Limb (tissue), 2 donors: ENCODE data around the gene NOTO.
A peak's percentile ranks its signal among the peaks of the same experiment; 100 is the strongest.
"Not testable (repeated sequence)": the region's sequence is repeated elsewhere in the genome, so short reads cannot be mapped to it uniquely, and the experiment has no call there.

Experiments used
- DNase-seq, 2 donors: peaks; one replicate each; pipeline ENCODE4 v3.0.0-alpha.2; 2016; ENCODE audit errors: extremely low spot score in 2 of 2

NOTO gene

DNA sequence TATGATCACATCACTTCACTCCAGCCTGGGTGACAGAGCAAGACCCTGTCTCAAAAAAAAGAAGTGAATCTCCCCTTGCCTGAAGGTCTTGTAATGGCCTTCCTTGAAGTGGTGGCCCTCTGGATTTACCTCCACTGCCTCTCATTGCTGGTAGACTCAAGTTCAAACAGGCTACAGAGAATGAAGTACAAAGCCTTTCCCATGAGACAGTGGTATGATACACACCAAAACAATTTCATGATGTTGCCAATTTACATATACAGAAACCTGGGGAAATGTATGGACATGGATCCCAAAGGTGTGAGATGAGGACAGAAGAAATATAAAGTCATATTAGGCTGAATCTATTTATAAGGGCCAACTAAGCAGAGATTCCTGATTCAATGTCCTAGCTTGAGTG lies 4.8 kb upstream of the NOTO start:
- DNase-seq: no peak

DNA sequence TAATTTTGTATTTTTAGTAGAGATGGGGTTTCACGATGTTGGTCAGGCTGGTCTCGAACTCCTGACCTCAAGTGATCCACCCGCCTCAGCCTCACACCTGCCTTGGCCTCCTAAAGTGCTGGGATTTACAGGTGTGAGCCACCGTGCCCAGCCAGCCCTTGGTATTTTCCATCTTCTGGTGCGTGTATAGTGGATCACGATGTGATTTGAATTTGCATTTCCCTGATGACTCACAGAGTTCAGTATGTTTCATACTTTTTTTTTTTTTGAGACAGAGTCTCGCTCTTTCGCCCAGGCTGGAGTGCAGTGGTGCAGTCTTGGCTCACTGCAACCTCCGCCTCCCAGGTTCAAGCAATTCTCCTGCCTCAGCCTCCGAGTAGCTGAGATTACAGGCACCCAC lies 2.1 kb upstream of the NOTO start:
- not testable (repeated sequence) for DNase-seq

DNA sequence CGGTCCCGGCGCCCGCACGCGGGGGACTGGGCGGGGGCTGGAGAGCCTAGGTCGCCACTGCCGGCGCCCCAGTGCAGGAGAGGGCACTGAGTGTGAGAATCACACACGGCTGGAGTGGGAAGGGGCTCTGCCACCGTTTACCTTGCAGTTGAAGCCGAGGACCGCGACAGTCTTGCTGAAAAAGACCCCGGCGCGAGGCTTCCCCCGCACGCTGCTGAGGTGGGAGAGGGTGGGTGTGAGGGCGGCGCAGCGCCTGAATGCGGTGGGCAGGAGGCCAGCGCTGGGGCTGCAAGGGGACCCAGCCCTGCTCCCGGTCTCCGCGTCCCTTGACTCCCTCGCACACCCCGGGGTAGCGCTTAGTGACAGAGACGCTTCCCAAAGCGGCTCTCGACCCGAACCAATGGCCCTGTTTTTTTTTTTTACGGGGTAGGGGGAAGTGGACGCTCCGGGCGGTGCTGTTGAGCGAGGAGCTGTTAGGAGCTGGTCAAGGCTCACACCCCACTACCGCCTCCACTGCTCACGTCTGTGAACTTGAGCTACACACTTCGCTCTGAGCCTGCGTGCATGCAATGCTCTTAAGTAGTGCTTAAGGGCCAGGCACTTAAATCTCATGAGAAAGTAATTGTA lies 794 bp downstream of the NOTO start:
- peak in 1 of 2 donors; percentile 33 for DNase-seq

DNA sequence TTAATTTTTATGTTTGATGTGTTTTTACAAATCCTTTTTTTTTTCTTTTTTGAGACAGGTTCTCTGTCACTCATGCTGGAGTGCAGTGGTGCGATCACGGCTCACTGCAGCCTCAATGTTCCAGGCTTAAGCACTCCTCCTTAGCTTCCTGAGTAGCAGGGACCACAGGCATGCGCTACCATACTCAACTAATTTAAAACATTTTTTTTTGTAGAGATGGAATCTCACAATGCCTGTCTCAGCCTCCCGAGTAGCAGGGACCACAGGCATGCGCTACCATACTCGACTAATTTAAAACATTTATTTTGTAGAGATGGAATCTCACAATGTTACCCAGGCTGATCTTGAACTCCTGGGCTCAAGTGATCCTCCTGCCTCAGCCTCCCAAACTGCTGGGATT lies 3.2 kb downstream of the NOTO start:
- no peak for DNase-seq

DNA sequence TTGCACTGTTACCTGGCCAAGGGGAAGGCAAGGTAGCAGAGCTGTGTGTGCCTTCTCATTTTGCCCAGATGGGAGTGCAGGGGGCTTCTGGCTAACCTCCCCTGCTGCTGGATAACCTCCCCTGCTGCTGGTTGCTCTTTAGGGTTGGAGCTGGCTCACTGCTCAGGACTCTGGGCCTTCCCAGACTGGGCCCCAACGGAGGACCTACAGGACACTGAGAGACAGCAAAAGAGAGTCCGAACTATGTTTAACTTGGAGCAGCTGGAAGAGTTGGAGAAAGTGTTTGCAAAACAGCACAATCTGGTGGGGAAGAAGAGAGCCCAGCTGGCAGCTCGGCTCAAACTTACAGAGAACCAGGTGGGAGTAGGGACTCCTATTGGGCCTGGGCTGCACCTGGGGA lies 5.9 kb downstream of the NOTO start:
- DNase-seq: no peak

DNA sequence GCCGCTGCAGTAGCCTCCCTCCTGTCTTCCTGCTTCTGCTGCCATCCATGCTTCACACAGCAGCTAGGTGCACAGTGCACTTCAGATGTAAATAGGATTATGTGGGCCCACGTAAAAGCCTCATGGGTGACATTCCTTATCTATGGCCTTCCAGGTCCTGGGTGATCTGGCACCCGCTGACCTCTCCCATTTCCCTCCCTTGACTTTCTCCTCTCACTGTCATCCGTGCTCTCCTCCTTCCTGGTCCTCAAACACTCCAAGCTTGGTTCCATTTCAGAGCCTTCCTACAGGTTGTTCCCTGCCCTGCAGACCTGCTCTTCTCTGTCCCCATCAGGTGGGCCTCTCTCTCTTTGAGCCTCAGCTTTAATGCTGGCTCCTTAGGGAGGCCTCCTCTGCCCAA lies 7.6 kb downstream of the NOTO start:
- DNase-seq: no peak

DNA sequence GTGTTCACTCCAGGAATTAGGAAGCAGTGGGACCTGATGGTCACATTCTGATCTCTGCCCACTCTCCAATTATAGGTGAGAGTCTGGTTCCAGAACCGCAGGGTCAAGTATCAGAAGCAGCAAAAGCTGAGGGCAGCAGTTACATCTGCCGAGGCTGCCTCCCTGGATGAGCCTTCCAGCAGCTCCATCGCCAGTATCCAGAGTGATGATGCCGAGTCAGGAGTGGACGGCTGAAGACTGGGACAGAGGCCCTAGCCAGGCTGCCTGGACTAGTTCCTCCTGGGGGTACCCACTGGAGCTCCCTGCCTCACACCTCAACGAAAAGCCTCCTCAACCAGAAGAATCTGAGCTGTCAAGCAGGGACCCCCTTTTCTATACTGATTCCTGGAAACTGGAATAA lies 8.3 kb downstream of the NOTO start:
- DNase-seq: no peak

DNA sequence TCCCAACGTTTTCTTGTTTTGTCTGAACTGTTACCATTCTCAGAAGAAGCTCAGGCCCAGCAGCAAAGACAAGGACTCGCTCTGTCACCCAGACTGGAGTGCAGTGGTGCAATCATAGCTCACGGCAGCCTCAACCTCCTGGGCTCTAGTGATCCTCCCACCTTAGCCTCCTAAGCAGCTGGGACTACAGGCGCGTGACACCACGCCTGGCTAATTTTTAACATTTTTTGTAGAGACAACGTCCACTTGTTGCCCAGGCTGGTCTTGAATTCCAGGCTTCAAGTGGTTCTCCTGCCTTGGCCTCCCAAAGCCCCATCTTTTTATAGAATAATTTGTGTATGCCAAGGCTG lies 9.7 kb downstream of the NOTO start:
- no peak for DNase-seq

DNA sequence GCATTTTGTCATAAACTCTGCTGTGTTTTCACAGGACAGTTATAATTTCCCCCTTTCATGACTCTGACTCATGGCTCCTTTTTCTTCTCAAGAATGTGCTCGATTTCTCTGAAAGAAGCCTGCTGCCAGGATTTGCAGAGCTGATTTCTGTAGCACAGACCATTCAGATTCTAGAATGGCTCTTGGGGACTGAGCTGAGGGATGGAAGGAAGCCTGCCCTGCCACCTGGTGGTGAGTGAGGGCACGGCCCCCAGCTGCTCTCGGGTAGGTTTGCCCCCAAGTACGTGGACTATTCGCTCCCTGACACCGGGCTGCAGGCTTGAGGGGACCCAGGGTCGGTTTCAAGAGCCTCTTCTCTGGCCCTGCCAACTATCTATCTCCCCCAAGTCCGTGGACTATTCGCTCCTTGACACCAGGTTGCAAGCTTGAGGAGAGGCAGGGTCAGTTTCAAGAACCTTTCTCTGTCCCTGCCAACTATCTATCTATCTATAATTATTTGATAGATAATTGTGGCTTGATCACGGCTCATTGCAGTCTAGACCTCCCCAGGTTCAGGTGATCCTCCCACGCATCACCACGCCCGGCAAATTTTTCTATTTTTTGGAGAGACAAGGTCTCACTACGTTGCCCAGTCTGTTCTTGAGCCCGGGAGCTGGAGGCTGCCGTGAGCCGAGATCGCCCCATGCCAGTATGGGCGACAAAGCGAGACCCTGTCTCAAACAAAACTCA lies 10.2 kb downstream of the NOTO start:
- peak; percentile 41 to 76 for DNase-seq

DNA sequence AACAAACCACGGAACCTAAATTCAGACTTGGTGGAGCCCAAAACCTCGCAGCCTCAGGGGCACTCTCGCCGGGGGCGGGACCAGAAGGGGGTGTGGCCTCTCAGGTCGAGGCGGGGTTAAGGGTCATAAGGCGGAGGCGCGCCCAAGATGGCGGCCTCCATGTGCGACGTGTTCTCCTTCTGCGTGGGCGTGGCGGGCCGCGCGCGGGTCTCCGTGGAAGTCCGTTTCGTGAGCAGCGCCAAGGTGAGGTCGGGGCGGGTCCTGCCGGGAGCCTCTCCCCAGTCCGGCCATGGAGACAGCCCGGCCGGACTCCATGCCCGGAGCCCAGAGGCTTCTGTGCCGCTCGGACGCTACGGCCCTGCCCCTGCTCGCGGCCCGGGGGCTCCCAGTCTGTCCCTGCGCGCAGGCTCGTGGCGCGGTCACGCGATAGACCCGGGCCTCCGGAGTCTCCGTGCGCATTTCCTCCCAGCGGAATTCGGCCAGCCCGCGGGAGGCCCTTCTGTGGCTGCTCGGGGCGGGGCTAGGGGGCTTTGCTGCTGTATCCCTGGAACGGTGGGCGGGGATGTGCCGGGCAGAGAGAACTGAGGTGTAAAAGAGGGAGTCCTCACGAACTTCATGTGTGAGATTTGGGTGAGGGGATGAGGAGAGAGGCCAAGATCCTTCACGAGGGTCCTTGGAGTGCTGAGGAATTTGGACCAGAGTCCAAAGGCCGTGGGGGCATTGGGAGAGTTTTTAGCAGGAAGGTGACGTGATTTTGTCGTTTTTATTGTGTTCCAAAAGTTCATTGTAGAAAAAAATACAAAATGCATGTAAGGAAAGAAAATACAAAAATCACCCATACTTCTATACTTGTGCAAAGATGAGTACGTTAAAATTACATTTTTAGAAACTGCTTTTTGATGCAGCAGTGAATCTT lies 12.0 kb downstream of the NOTO start, which contains the start of gene SMYD5:
SMYD5 (plus strand) TSS at position 126 of the 916 bp plus-strand sequence; CDS start at position 148, 22 bp downstream.
- DNase-seq: peak; percentile 81 to 90

DNA sequence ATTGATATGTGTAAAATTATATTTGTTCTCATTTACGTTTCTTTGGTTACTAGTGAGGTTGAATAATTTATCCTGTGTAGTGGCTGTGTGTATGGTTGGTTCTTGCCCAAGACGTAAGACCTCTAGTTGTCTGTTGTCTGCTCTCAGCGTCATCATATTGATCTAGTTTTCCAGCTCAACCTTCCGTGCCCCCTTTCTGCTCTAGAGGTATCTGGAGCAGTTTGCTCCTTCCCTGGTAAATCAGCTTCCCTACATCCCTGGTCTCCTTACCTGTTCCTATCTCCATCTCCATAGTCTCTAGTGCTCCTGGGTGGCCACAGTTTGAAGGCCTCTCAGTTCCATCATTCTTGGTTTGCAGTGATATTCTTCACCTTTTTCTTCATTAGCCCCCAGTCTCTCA lies 12.9 kb downstream of the NOTO start:
- no peak for DNase-seq

DNA sequence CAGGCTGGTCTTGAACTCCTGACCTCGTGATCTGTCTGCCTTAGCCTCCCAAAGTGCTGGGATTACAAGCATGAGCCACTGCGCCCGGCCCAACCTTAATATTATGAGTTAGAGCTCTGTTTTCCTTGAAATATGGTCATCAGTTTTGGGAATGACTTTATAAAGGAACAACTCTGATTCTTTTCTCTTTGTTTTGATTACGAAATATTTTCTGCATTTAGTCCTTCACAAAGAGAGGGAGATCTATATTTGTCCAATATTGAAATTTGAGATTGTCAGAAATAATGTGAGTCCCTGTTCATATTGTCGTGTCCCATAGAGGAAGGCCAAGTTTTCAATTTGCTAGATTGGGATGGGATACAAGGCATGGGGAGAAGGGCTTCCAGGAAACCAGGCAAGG lies 14.8 kb downstream of the NOTO start:
- DNase-seq: no peak

DNA sequence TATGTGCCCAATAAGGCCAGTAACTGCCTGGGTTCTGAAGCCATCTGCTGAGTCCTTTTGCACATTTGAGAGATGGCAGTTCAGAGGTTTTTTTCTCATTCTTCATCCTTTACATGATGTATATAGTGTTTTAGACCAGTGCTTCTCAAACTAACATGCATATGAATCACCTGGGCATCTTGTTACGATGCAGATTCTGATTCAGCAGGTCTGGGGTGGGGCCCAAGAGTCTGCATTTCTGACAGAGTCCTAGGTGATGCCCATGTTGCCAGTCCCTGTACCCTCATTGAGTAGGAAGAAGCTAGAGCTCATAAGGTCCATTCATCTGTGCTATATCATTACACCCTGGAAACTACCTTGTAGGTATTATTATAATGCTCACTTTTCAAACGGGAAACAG lies 15.5 kb downstream of the NOTO start:
- no peak for DNase-seq

DNA sequence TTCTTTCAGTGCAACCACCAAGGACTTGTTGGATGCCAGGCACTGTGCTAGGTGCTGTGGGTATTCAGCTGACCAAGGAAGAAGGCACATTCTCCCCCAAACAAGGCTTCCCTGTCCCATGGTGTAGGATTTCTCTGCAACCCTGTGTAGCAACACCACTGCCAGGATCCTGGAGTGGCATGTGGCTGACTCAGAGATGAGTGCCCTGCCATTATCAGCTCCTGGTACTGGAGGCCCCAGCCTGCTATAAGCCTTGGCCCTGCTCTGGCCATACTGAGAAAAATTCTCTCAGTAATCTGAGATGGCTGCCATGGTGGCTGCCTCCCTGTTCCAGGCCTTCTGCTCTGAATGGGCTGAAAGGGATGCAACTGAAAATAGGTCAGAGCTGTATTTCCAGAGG lies 15.9 kb downstream of the NOTO start:
- DNase-seq: no peak

DNA sequence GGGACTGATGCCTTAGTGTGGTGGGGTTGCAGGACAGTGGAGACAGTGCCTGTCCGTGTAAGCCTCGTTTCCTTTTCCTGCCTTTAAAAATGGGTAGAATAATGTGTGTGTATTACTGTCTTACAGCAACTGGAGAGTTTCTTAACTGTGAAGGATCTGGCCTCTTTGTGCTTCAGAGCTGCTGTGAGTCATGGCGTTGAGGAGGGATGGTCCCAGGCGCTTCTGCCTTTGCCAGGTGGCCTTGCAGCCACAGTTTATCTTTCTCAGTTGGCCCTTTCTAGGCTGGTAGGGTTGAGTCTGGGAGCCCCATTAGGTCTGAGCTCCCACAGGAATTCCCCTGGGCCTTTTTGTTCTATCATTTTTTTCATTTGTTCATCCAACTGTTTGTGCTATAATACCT lies 21.4 kb downstream of the NOTO start:
- no peak for DNase-seq

DNA sequence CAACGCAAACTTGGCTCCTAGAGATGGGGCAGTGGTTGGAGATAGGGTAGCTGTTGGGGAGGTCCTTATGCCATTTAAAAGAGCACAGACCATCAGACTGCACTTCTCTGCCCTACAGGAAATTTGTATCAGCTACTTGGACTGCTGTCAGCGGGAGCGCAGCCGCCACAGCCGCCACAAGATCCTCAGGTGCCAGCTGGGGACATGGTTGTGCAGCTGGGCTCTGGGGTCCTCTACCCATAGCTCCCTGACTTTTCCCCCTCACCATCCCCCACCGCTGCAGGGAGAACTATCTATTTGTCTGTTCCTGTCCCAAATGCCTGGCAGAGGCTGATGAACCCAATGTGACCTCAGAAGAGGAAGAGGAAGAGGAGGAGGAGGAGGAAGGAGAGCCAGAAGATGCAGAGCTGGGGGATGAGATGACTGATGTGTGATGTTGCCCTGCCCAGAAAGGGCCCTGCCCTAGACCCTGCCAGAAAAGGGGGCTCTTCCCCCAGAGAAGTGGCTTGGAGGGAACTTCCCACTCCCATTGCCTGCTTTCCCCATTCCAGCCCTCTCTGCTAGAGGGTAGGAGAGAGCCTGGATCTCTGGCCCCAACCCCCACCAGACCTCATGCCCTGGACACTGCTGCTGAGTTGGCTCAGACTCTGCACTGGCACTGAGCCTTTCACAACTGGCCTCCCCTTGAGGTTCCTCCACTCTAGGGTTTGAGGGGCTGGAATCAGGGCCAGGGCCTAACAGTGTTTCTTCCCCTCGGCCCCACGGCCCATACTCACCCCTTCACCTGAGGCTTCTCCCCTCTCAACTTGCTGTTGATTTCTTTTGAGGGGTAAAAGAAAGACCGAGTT lies 23.4 kb downstream of the NOTO start:
- DNase-seq: no peak

DNA sequence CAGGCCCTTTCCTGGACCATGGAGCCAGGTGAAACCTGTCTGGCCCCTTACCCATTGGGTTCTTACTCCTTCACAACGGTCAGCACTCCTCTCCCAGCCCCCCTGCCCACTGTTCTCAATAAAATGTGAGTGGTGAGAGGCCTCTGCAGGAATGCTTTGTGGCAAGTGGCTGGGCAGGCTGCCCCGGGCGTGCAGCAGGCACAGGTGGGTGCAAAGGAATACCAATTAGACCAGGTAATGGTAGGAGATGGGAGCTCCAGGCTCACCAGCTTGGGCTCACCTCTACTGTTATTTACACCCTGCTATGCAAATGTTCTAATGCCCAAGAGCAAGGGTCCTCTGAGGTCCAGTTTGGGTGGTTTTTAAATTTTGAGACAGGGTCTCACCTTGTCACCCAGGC lies 24.7 kb downstream of the NOTO start:
- no peak for DNase-seq

DNA sequence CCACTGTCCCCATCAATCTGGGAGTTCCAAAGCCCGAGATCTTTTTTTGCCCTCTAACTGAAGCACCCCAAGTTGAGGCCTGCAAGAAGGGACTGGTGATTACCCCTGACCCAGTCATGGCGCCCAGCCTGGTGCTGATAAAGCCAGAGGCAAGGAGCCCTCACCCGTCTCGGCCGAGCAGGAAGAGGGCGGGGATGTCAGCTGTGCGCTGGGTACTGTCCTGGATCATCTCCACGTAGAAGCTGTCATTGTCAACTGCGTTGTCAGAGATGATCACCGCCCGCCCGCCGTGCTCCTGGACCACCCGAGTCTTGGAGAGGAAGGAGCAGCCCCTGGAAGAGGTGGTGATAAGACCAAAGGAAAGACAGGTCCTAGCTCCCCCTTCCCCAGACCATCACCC lies 26.3 kb downstream of the NOTO start:
- no peak for DNase-seq

DNA sequence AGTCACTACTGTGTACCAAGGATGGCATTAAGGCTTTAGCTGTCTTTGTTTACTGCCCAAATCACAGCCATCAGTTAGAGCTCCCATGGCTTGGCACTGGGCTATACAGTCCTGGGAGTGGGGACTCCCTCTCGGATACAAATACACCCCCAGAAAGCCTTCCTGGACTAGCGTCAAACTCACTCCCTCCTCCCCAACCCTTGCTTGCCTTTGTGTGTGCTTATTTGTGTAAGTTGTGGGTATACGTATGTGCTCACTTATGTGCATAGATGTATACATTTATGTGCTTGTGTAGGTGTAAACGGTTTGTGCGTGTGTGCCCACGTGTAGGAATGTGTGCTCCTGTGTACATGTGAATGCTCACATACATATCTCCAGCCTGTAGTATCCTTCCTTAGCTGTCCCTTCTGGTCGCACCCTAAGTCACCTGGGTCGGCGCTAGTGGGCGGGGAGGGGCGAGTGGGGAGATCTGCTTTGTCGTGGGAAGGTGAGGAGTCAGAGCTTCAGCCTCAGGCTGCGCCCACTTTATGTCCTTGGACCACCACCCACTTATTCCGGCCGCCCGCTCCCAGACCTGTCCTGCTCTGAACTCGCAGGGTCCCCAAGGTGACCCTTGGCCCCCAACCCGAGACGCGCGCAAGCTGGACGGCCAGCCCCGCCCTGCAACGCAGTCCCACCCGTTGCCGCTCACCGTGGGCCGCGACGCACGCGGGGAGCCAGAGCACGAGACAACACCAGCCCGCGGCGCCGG lies 30.2 kb downstream of the NOTO start:
- no peak for DNase-seq

DNA sequence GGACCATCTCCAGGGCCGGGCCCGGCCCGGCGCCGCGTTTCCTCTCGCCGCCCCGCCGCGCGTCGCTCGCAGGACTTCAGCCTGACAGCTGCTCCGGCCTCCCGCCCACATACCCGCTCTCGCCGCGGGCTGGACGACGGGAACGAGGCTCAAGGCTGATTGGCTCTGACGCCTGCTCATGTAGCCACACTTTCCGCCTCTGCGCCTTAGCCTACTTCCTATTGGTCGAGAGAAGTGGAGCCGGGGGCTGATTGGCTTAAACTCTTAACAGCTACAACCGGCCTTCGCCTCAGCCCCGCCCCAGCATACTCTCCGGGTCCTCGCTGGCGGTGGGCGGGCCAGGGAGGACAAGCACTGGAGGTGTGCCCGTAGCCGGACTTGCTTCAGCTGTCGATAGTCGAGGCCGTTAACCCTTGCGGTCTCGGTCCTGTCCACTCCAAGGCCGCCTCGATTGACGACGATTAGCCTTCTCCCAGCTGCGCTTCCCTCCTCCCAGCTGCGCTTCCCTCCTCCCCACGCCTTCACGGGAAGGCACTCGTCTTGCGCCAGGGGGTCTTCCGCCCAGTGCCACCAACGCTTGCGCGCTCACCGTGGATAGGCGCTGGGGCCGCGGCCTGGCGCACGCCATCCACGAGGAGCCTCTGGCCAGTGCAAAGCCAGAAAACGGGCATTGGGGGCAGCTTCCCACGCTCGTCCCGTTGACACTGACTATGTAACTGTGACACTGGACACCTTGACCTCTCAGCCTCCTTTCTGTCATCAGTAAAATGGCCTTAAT lies 31.0 kb downstream of the NOTO start, which contains the start of gene PRADC1:
PRADC1 (minus strand) TSS at position 86 of the 778 bp plus-strand sequence; CDS start at position 7, 79 bp downstream.
- peak; percentile 97 to 99 for DNase-seq
